Cardiac fibroblast (primary cell): ENCODE measurements around the gene PSMG1.

Experiments used
- DNase-seq, 2 donors: peaks; one replicate each; pipeline versions ENCODE4 v3.0.0 to v3.0.0-alpha.2; 2010; ENCODE audit warnings: low read depth in 2 of 2
- H3K4me3 ChIP-seq, 2 donors: replicated peaks in 1 of 2; 1 replicate in 1 of 2; 2 replicates in 1 of 2; pipeline ENCODE4 v1.5.1; 2011; ENCODE audit warnings: low read depth in 2 of 2, low read length in 2 of 2, mild to moderate bottlenecking in 2 of 2, moderate library complexity in 1 of 2
- TF ChIP-seq, protein P1 (sequence below): IDR thresholded peaks from one replicate; pipeline ENCODE4 v1.5.1; 2011; ENCODE audit warnings: low read depth, mild to moderate bottlenecking, low read length, inconsistent platforms

Gene PSMG1

DNA sequence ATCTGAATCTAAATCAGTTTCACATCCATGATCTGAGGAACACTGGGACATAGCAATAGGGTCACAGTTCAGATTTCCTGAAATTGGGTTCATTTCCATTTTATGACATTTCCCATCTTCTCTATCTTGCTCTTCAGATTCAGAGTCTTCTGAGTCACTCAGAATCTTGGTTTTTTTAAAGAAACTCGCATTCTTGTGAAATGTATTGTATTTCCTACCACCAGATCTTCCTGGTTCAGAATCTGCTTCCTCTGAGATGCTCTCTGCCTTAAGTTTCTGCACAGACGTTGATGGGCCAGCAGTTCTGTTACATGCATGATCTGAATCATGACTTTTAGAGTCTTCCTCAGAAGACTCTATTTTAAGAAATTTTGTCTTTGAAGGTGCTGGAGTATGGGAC is 15.5 kb upstream of the PSMG1 start:
- no peak for DNase-seq
- H3K4me3 ChIP-seq = no peak overlapping the region
- TF ChIP-seq, protein P1, sequence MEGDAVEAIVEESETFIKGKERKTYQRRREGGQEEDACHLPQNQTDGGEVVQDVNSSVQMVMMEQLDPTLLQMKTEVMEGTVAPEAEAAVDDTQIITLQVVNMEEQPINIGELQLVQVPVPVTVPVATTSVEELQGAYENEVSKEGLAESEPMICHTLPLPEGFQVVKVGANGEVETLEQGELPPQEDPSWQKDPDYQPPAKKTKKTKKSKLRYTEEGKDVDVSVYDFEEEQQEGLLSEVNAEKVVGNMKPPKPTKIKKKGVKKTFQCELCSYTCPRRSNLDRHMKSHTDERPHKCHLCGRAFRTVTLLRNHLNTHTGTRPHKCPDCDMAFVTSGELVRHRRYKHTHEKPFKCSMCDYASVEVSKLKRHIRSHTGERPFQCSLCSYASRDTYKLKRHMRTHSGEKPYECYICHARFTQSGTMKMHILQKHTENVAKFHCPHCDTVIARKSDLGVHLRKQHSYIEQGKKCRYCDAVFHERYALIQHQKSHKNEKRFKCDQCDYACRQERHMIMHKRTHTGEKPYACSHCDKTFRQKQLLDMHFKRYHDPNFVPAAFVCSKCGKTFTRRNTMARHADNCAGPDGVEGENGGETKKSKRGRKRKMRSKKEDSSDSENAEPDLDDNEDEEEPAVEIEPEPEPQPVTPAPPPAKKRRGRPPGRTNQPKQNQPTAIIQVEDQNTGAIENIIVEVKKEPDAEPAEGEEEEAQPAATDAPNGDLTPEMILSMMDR = no peak

DNA sequence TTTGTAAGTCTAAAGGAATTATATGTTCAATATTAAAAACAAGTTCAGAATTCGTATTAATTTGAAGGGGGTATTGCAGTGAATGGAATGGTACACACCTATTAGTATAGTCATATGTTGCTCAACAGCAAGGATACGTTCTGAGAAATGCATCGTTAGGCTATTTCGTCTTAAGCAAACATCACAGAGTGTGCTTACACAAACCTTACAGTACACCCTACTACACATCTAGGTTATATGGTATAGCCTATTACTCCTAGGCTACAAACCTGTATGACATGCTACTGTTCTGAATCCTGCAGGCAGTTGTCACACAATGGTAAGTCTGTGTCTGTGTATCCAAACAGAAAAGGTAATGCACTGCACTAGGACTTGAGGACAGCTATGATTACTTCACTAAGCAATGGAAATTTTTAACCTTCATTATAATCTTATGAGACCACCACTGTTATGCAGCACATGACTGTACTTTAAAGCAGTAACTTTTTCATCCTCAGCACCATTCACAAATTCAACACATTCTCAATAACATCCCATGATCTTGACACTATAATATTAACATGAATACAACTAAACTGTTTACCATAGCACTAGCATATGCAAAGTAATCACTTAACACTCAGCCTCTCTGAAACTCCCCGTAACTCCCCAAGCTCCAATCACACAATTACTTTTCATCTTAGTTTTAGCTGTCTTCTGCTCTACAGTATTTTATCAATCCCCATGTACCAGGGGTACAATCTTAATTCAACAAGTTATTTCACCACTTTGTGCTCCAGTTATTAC is 14.4 kb upstream of the PSMG1 start:
- no peak for DNase-seq
- H3K4me3 ChIP-seq = no peak overlapping the region
- TF ChIP-seq, protein P1 = no peak

DNA sequence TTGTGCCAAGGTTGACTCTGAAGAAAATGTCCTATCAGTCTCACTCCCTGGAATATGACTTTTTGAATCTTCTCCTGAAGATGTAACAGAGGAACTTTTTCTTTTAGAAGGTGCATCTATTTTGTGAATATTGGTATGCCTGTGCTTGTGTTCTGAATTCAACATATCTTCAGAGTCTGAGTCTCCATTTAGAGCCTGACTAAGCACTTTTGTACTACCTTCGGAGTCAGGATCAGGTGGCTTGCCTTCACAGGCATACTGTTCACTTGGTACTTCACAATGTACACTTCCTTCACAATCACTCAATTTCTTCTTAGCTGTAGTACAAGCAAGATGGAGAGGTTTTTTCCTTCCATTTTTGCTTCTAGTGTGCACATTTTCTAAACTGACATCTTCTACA is 13.6 kb upstream of the PSMG1 start:
- TF ChIP-seq, protein P1 = no peak
- H3K4me3 ChIP-seq = no peak overlapping the region
- DNase-seq = no peak

DNA sequence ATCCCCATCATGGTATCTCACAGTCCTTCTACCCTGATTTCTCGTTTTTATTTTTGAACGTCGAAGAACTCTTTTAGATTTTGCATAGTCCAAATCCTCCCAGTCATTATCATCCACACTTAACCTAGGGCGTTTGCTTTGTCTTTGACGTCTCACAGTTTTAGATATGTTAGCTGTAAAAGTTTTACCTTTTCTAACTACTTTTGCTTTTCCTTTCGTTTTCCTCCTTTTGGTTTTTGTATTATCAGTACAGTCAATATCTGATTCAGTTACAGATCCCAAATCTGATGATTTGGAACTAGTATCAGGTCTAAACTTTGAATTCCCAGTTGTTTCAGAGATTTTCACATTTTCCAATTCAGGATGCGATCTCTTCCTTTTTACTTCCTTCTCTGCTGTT is 13.1 kb upstream of the PSMG1 start:
- DNase-seq = no peak
- TF ChIP-seq, protein P1 = no peak
- no peak overlapping the region for H3K4me3 ChIP-seq

DNA sequence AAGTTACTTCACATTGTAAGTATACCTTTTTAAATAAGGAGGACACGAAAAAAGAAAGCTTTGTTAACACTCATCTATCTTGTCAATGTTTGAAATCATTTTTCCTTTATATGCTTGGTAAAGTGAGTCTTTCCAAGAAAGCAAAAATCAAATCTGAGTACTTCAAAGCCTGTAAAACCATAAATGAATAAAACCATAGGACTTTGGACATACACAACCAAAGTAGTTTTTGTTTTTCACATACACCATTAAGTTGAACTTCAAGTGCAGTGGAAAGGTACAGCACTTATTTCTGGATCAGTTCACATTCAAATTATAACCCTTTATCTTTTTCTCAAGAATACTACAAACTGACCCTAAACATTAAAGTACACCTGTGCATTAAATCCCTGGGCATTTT is 10.1 kb upstream of the PSMG1 start:
- TF ChIP-seq, protein P1 = no peak
- no peak for DNase-seq
- H3K4me3 ChIP-seq = no peak overlapping the region

DNA sequence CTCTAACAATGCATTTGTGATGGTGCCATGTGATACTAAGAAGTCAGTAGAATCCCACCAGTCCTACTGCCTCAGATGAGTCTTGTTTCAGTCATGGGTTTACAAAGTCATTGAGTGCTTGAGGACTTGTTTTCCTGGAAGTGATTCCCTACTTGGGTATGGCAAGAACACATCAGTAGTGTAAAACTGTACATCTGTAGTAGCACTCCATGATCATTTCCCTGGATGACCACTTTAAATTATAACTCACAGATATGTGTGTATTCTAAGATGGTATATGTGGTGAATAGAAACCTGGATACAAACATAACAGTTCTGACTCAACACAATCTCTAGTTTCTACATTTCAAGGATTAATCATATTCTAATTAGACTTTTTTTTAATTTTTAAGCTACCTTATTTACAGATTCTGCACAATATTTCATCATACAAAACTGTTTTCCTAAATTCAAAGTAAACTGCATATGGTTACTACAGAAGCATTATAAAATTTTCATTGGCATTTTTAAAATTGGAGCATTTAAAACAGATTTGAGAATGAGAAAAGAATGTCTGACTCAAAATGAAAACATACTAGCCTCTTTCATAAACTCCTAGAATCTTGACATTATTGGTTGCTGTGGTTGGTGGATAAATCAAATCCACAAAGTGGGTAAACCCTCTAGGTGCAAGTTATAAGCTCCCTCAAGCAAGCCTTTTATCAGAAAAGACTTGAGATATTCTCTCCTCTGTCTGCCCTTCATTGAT is 6.8 kb upstream of the PSMG1 start:
- peak in 1 of 2 donors; percentile 66 for DNase-seq
- TF ChIP-seq, protein P1 = no peak
- no peak overlapping the region for H3K4me3 ChIP-seq
